Measurements from ENCODE around the gene DEPDC5. TPM values are rescaled to one million over a fixed set of nuclear protein-coding genes. Genes with fewer than 3 reads are reported as not detected.

The DEPDC5 gene
- total RNA-seq, 1 experiment from 2014 or later = 7.9 TPM

- BruUV-seq (replicated peaks) = no TSS peak
- Histone ChIP-seq H3K9me3 (ENCODE audit: low read length) (no peaks in the 10 kb centered on the region), H3K9me2 (replicated peaks; ENCODE audit: low read length) (no peaks in the 10 kb centered on the region), H3K27ac (ENCODE audit: low read length) (no peak overlapping the region), H3K9ac (ENCODE audit: low read length) (no peak overlapping the region), H3K4me1 (ENCODE audit: insufficient read depth, low read length) (no peaks in the 10 kb centered on the region), H3K4me3 (ENCODE audit: low read length) (no peak overlapping the region), H2AFZ (ENCODE audit: low read length) (no peak overlapping the region), H3K36me3 (ENCODE audit: low read depth, low read length) (no peaks in the 10 kb centered on the region), H3F3A (ENCODE audit: low read length, unreplicated experiment) (no peaks in the 10 kb centered on the region), H4K20me1 (ENCODE audit: low read length) (no peaks in the 10 kb centered on the region), H3K27me3 (ENCODE audit: low read length) (no peaks in the 10 kb centered on the region), H3K4me2 (ENCODE audit: low read length) (no peak overlapping the region), H3K79me2 (ENCODE audit: low read length) (no peaks in the 10 kb centered on the region)
- ChIA-PET CTCF (no interaction called here), POLR2A (ENCODE audit: unreplicated experiment) (no interaction called here)
- TF ChIP-seq EZH2phosphoT487 (IDR thresholded peaks at IDR 0.05; ENCODE audit: borderline replicate concordance, low read length) = no peak
- no peak for TF ChIP-seq EZH2 (IDR thresholded peaks at IDR 0.05; ENCODE audit: low read length, unreplicated experiment)
- TF ChIP-seq, protein P1, sequence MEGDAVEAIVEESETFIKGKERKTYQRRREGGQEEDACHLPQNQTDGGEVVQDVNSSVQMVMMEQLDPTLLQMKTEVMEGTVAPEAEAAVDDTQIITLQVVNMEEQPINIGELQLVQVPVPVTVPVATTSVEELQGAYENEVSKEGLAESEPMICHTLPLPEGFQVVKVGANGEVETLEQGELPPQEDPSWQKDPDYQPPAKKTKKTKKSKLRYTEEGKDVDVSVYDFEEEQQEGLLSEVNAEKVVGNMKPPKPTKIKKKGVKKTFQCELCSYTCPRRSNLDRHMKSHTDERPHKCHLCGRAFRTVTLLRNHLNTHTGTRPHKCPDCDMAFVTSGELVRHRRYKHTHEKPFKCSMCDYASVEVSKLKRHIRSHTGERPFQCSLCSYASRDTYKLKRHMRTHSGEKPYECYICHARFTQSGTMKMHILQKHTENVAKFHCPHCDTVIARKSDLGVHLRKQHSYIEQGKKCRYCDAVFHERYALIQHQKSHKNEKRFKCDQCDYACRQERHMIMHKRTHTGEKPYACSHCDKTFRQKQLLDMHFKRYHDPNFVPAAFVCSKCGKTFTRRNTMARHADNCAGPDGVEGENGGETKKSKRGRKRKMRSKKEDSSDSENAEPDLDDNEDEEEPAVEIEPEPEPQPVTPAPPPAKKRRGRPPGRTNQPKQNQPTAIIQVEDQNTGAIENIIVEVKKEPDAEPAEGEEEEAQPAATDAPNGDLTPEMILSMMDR (conservative IDR thresholded peaks at IDR 0.05; ENCODE audit: low read depth, low read length) = no peak
- DNase-seq (no peak), ATAC-seq (no peak)
- intact Hi-C loops (cut with micrococcal nuclease) = no loop called here
Measured at GRCh38 chr22:31897842-31898805, 144.3 kb downstream of the DEPDC5 start.

GRCh38 chr22:31898926-31899325 is 145.1 kb downstream of the DEPDC5 start:
- Histone ChIP-seq H3K9me3 (ENCODE audit: low read length) (no peaks in the 10 kb centered on the region), H3K9ac (ENCODE audit: low read length) (no peak overlapping the region), H3K27ac (ENCODE audit: low read length) (no peak overlapping the region), H3F3A (ENCODE audit: low read length, unreplicated experiment) (no peaks in the 10 kb centered on the region), H3K4me3 (ENCODE audit: low read length) (no peak overlapping the region), H4K20me1 (ENCODE audit: low read length) (no peaks in the 10 kb centered on the region), H3K9me2 (replicated peaks; ENCODE audit: low read length) (no peaks in the 10 kb centered on the region), H2AFZ (ENCODE audit: low read length) (no peak overlapping the region), H3K4me2 (ENCODE audit: low read length) (no peak overlapping the region), H3K36me3 (ENCODE audit: low read depth, low read length) (no peaks in the 10 kb centered on the region), H3K79me2 (ENCODE audit: low read length) (no peaks in the 10 kb centered on the region), H3K4me1 (ENCODE audit: insufficient read depth, low read length) (no peaks in the 10 kb centered on the region), H3K27me3 (ENCODE audit: low read length) (no peaks in the 10 kb centered on the region)
- CTCF ChIA-PET = no interaction called here
- intact Hi-C loops (cut with micrococcal nuclease) = no loop called here
- no TSS peak for BruUV-seq (replicated peaks)
- TF ChIP-seq EZH2 (IDR thresholded peaks at IDR 0.05; ENCODE audit: low read length, unreplicated experiment) (no peak), EZH2phosphoT487 (IDR thresholded peaks at IDR 0.05; ENCODE audit: borderline replicate concordance, low read length) (no peak)
- TF ChIP-seq, protein P1 (conservative IDR thresholded peaks at IDR 0.05; ENCODE audit: low read depth, low read length) = no peak
- DNase-seq (no peak), ATAC-seq (no peak)
- POLR2A ChIA-PET (ENCODE audit: unreplicated experiment) = no interaction called here

DNA sequence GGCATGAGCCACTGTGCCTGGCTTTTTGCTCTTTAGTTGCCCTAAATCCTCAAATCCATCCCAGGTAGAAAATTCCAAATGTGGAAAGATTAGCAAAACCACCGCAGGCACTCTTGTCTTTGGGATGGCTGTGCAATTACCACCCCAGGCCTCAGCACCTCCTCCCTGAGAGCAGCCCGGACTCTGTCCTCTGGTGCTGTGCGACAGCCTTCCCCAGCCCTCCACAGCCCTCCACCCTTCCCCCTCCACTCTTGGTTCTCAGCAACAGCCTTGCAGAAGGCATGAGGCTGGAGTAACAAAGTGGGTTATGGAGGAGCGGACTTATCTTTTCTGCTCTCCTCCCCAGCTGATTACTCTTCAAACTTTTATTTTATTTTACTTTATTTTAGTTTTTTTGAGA is 145.8 kb downstream of the DEPDC5 start:
- Histone ChIP-seq H3K27me3 (ENCODE audit: low read length) (no peaks in the 10 kb centered on the region), H2AFZ (ENCODE audit: low read length) (no peak overlapping the region), H3K36me3 (ENCODE audit: low read depth, low read length) (no peaks in the 10 kb centered on the region), H3K4me2 (ENCODE audit: low read length) (no peak overlapping the region), H3F3A (ENCODE audit: low read length, unreplicated experiment) (no peaks in the 10 kb centered on the region), H3K9me3 (ENCODE audit: low read length) (no peaks in the 10 kb centered on the region), H3K4me1 (ENCODE audit: insufficient read depth, low read length) (no peaks in the 10 kb centered on the region), H3K4me3 (ENCODE audit: low read length) (no peak overlapping the region), H3K79me2 (ENCODE audit: low read length) (no peaks in the 10 kb centered on the region), H3K27ac (ENCODE audit: low read length) (no peak overlapping the region), H4K20me1 (ENCODE audit: low read length) (no peaks in the 10 kb centered on the region), H3K9ac (ENCODE audit: low read length) (no peak overlapping the region), H3K9me2 (replicated peaks; ENCODE audit: low read length) (no peaks in the 10 kb centered on the region)
- ChIA-PET CTCF (no interaction called here), POLR2A (ENCODE audit: unreplicated experiment) (no interaction called here)
- intact Hi-C loops (cut with micrococcal nuclease) = no loop called here
- no peak for DNase-seq
- BruUV-seq (replicated peaks) = no TSS peak
- TF ChIP-seq, protein P1 (conservative IDR thresholded peaks at IDR 0.05; ENCODE audit: low read depth, low read length) = no peak
- TF ChIP-seq EZH2phosphoT487 (IDR thresholded peaks at IDR 0.05; ENCODE audit: borderline replicate concordance, low read length) (no peak), EZH2 (IDR thresholded peaks at IDR 0.05; ENCODE audit: low read length, unreplicated experiment) (no peak)
- no peak for ATAC-seq
